H9 (cell line): ENCODE data around the gene HOXD12. TPM values are rescaled to one million over a fixed set of nuclear protein-coding genes. Genes with fewer than 3 reads are reported as not detected.

Experiments used
- DNase-seq: peaks from one replicate; pipeline ENCODE4 v3.0.0-alpha.2; 2017
- H2AFZ ChIP-seq: one replicate; pipeline ENCODE4 v1.6.1; 2013; ENCODE audit warnings: mild to moderate bottlenecking, low read length, control low read depth, moderate library complexity
- H2AK5ac ChIP-seq: 2 replicates; pipeline ENCODE4 v1.6.1; 2013; ENCODE audit warnings: low read length, control low read depth, mixed read lengths; ENCODE audit not compliant: insufficient read length
- H2BK120ac ChIP-seq: one replicate; pipeline ENCODE4 v1.6.1; 2013; ENCODE audit warnings: low read depth, mild to moderate bottlenecking, low read length, control low read depth, inconsistent platforms; ENCODE audit not compliant: poor library complexity, severe bottlenecking
- H2BK12ac ChIP-seq: 2 replicates; pipeline ENCODE4 v1.6.1; 2013; ENCODE audit warnings: low read length, control low read depth, mixed read lengths, low read depth; ENCODE audit not compliant: insufficient read length
- H2BK15ac ChIP-seq: 2 replicates; pipeline ENCODE4 v1.6.1; 2013; ENCODE audit warnings: low read depth, low read length, control low read depth
- H2BK20ac ChIP-seq: one replicate; pipeline ENCODE4 v1.6.1; 2013; ENCODE audit warnings: low read depth, mild to moderate bottlenecking, low read length, control low read depth, inconsistent platforms; ENCODE audit not compliant: poor library complexity, severe bottlenecking
- H2BK5ac ChIP-seq: 2 replicates; pipeline ENCODE4 v1.6.1; 2013; ENCODE audit warnings: low read length, control low read depth, mixed read lengths; ENCODE audit not compliant: insufficient read length
- H3K14ac ChIP-seq: 2 replicates; pipeline ENCODE4 v1.6.1; 2013; ENCODE audit warnings: low read length, control low read depth; ENCODE audit not compliant: insufficient read depth
- H3K18ac ChIP-seq: 2 replicates; pipeline ENCODE4 v1.6.1; 2013; ENCODE audit warnings: low read depth, mild to moderate bottlenecking, mixed read lengths, low read length, control low read depth; ENCODE audit not compliant: insufficient read length
- H3K23ac ChIP-seq: 2 replicates; pipeline ENCODE4 v1.6.1; 2013; ENCODE audit warnings: low read length, control low read depth, mixed read lengths, low read depth; ENCODE audit not compliant: insufficient read length
- H3K23me2 ChIP-seq: 2 replicates; pipeline ENCODE4 v1.6.1; 2013; ENCODE audit warnings: low read depth, mild to moderate bottlenecking, mixed read lengths, low read length, control low read depth; ENCODE audit not compliant: insufficient read length, poor library complexity, severe bottlenecking
- H3K27ac ChIP-seq: 2 replicates; pipeline ENCODE4 v1.5.1; 2013; ENCODE audit warnings: low read length, control low read depth, mixed read lengths, low read depth; ENCODE audit not compliant: insufficient read length
- H3K27me3 ChIP-seq: 2 replicates; pipeline ENCODE4 v1.6.1; 2013; ENCODE audit warnings: low read length, control low read depth, inconsistent platforms; ENCODE audit not compliant: insufficient read depth
- H3K4ac ChIP-seq: 2 replicates; pipeline ENCODE4 v1.6.1; 2013; ENCODE audit warnings: low read depth, mild to moderate bottlenecking, control low read depth, inconsistent platforms, low read length, moderate library complexity
- H3K4me1 ChIP-seq: 2 replicates; pipeline ENCODE4 v1.6.1; 2013; ENCODE audit warnings: low read length, control low read depth, inconsistent platforms; ENCODE audit not compliant: insufficient read depth
- H3K4me2 ChIP-seq: 2 replicates; pipeline ENCODE4 v1.6.1; 2013; ENCODE audit warnings: low read length, control low read depth, mixed read lengths; ENCODE audit not compliant: insufficient read length, insufficient read depth
- H3K56ac ChIP-seq: 2 replicates; pipeline ENCODE4 v1.6.1; 2013; ENCODE audit warnings: low read depth, mild to moderate bottlenecking, mixed read lengths, low read length, control low read depth; ENCODE audit not compliant: insufficient read length
- H3K79me1 ChIP-seq: 2 replicates; pipeline ENCODE4 v1.6.1; 2013; ENCODE audit warnings: low read depth, mild to moderate bottlenecking, moderate library complexity, low read length, control low read depth, inconsistent platforms; ENCODE audit not compliant: insufficient read depth, poor library complexity, severe bottlenecking
- H3K79me2 ChIP-seq: 2 replicates; pipeline ENCODE4 v1.6.1; 2013; ENCODE audit warnings: low read length, control low read depth, inconsistent platforms; ENCODE audit not compliant: insufficient read depth
- H3K9ac ChIP-seq: 2 replicates; pipeline ENCODE4 v1.6.1; 2013; ENCODE audit warnings: low read length, control low read depth, mixed read lengths; ENCODE audit not compliant: insufficient read length; ENCODE audit errors: extremely low read depth
- H3K9me3 ChIP-seq: one replicate; pipeline ENCODE4 v1.6.1; 2013; ENCODE audit warnings: low read depth, low read length, inconsistent platforms; ENCODE audit not compliant: control insufficient read depth
- H3T11ph ChIP-seq: one replicate; pipeline ENCODE4 v1.6.1; 2013; ENCODE audit warnings: mild to moderate bottlenecking, low read length, control low read depth, inconsistent platforms
- H4K20me1 ChIP-seq: one replicate; pipeline ENCODE4 v1.6.1; 2013; ENCODE audit not compliant: control insufficient read depth, insufficient read length, insufficient read depth
- H4K5ac ChIP-seq: 2 replicates; pipeline ENCODE4 v1.6.1; 2013; ENCODE audit warnings: low read depth, mild to moderate bottlenecking, mixed read lengths, low read length, control low read depth; ENCODE audit not compliant: insufficient read length
- H4K8ac ChIP-seq: replicated peaks from 2 replicates; pipeline ENCODE4 v1.6.1; 2013; ENCODE audit warnings: low read length, control low read depth, mixed read lengths, low read depth; ENCODE audit not compliant: insufficient read length
- H4K91ac ChIP-seq: 2 replicates; pipeline ENCODE4 v1.6.1; 2013; ENCODE audit warnings: low read depth, mild to moderate bottlenecking, moderate library complexity, mixed read lengths, low read length, control low read depth; ENCODE audit not compliant: insufficient read length
- H3K27ac Mint-ChIP-seq, 3 experiments: 2 replicates in 2 of 3; 3 replicates in 1 of 3; pipeline ENCODE4 v1.8.0; 2020 to 2021; ENCODE audit warnings: mixed read lengths in 3 of 3, mild to moderate bottlenecking in 1 of 3, moderate library complexity in 1 of 3
- H3K27me3 Mint-ChIP-seq: 2 replicates; pipeline ENCODE4 v1.8.0; 2021; ENCODE audit warnings: low read depth, mild to moderate bottlenecking, moderate library complexity, mixed read lengths
- H3K36me3 Mint-ChIP-seq, 3 experiments: 2 replicates in 2 of 3; 3 replicates in 1 of 3; pipeline ENCODE4 v1.8.0; 2020 to 2021; ENCODE audit warnings: low read depth in 3 of 3, mixed read lengths in 3 of 3; ENCODE audit not compliant: insufficient read depth in 1 of 3
- H3K4me1 Mint-ChIP-seq, 2 experiments: 2 replicates each; pipeline ENCODE4 v1.8.0; 2020; ENCODE audit warnings: mixed read lengths in 2 of 2
- H3K4me3 Mint-ChIP-seq, 2 experiments: 2 replicates in 1 of 2; 3 replicates in 1 of 2; pipeline ENCODE4 v1.8.0; 2020 to 2021; ENCODE audit warnings: mild to moderate bottlenecking in 2 of 2, mixed read lengths in 2 of 2, moderate library complexity in 1 of 2
- H3K9me3 Mint-ChIP-seq, 2 experiments: 2 replicates in 1 of 2; 3 replicates in 1 of 2; pipeline ENCODE4 v1.8.0; 2020; ENCODE audit warnings: mild to moderate bottlenecking in 2 of 2, mixed read lengths in 2 of 2, moderate library complexity in 1 of 2
- WGBS: extraction: QIAGEN DNeasy Blood & Tissue Kit; methylation state at CpG from one replicate; pipeline ENCODE4 v1.1.7; 2013; ENCODE audit warnings: missing lambda C conversion rate, low lambda C conversion rate, mixed read lengths; ENCODE audit not compliant: insufficient read length; ENCODE audit errors: extremely low coverage; 5-methylcytosine and 5-hydroxymethylcytosine counted together
- total RNA-seq: library from RNA; stranded (reverse); gene quantifications from 2 replicates; pipeline ENCODE4 v1.2.1, GENCODE V29; 2021
- TF ChIP-seq, protein P1 (sequence below): fragments of 200-600 bp; sonication (generic); conservative IDR thresholded peaks from 3 replicates; pipeline ENCODE4 v1.8.0; 2021; ENCODE audit warnings: antibody characterized with exemption, mild to moderate bottlenecking

Gene HOXD12
- total RNA-seq, 1 experiment from 2014 or later, result not detected

GRCh38 chr2:176097820-176098365 lies 1.7 kb upstream of the HOXD12 start:
- H3K9me3 Mint-ChIP-seq, result peaks cover 5 to 29% of the 10 kb centered on the region in 2 experiments
- TF ChIP-seq, protein P1, sequence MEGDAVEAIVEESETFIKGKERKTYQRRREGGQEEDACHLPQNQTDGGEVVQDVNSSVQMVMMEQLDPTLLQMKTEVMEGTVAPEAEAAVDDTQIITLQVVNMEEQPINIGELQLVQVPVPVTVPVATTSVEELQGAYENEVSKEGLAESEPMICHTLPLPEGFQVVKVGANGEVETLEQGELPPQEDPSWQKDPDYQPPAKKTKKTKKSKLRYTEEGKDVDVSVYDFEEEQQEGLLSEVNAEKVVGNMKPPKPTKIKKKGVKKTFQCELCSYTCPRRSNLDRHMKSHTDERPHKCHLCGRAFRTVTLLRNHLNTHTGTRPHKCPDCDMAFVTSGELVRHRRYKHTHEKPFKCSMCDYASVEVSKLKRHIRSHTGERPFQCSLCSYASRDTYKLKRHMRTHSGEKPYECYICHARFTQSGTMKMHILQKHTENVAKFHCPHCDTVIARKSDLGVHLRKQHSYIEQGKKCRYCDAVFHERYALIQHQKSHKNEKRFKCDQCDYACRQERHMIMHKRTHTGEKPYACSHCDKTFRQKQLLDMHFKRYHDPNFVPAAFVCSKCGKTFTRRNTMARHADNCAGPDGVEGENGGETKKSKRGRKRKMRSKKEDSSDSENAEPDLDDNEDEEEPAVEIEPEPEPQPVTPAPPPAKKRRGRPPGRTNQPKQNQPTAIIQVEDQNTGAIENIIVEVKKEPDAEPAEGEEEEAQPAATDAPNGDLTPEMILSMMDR, result no peak
- no peak overlapping the region for H2AK5ac ChIP-seq
- H3K9ac ChIP-seq, result no peak overlapping the region
- peaks cover 87% of the 10 kb centered on the region for H3K27me3 ChIP-seq
- peaks cover 3% of the 10 kb centered on the region; the same call in 1 of the 2 replicates for H3K4me1 ChIP-seq
- H3K79me2 ChIP-seq, result no peaks in the 10 kb centered on the region
- H3K4me2 ChIP-seq, result peak overlapping the region; percentile 63
- no peaks in the 10 kb centered on the region for H3K79me1 ChIP-seq
- H3K36me3 Mint-ChIP-seq, result no peaks in the 10 kb centered on the region; a peak in 1 of 7 replicates
- H3K27me3 Mint-ChIP-seq, result peaks cover 99% of the 10 kb centered on the region
- H2BK5ac ChIP-seq, result no peak overlapping the region
- H3K23me2 ChIP-seq, result peaks cover 5% of the 10 kb centered on the region
- H2BK12ac ChIP-seq, result no peak overlapping the region
- no peak for DNase-seq
- H3K4me1 Mint-ChIP-seq, result peaks cover 24 to 37% of the 10 kb centered on the region in 2 experiments
- H3K27ac ChIP-seq, result no peak overlapping the region
- no peaks in the 10 kb centered on the region for H4K20me1 ChIP-seq
- H2BK20ac ChIP-seq, result no peak overlapping the region
- H3K9me3 ChIP-seq, result no peaks in the 10 kb centered on the region
- no peak overlapping the region for H2BK15ac ChIP-seq
- H2AFZ ChIP-seq, result no peak overlapping the region
- no peak overlapping the region for H4K91ac ChIP-seq
- peak overlapping the region in 1 of 3 experiments; percentile 15; a peak in 1 of 7 replicates for H3K27ac Mint-ChIP-seq
- no peak overlapping the region for H3K18ac ChIP-seq
- no peak overlapping the region for H4K5ac ChIP-seq
- no peak overlapping the region for H3K4ac ChIP-seq
- no peak overlapping the region for H3T11ph ChIP-seq
- H2BK120ac ChIP-seq, result no peak overlapping the region
- peak overlapping the region in 1 of 2 experiments; percentile 76; a peak in 3 of 5 replicates for H3K4me3 Mint-ChIP-seq
- H3K56ac ChIP-seq, result no peak overlapping the region
- no peak overlapping the region for H3K14ac ChIP-seq
- no CpG with 5 or more reads among the region's 18 CpGs for WGBS
- H3K23ac ChIP-seq, result no peak overlapping the region
- no peak overlapping the region for H4K8ac ChIP-seq
